SK-N-MC (cell line): ENCODE results near the gene CA10.

Experiments used
- EZH2 ChIP-seq: fragments of 200-600 bp; sonication (generic); IDR thresholded peaks from one replicate; pipeline ENCODE4 v1.6.1; 2017; ENCODE audit warnings: antibody characterized with exemption
- FOXP2 ChIP-seq: optimal IDR thresholded peaks from 2 replicates; pipeline ENCODE3; 2011; ENCODE audit warnings: mild to moderate bottlenecking, moderate library complexity; ENCODE audit not compliant: insufficient read depth; ENCODE audit errors: extremely low read length, control extremely low read depth
- POLR2AphosphoS5 ChIP-seq: IDR thresholded peaks from 2 replicates; pipeline ENCODE4 v1.6.1; 2012; ENCODE audit warnings: mild to moderate bottlenecking, low read depth, low read length, borderline replicate concordance

- TF ChIP-seq EZH2 = no peak
- no peak for TF ChIP-seq POLR2AphosphoS5
- TF ChIP-seq FOXP2 = no peak
Observed at GRCh38 chr17:51759260-51759659, 399.3 kb downstream of the CA10 start.
